Liver (tissue), 9 donors: ENCODE measurements around the gene GPR161. TPM values are rescaled to one million over a fixed set of nuclear protein-coding genes. Genes with fewer than 3 reads are reported as not detected.

Source experiments
- DNase-seq: peaks from one replicate; pipeline ENCODE4 v3.0.0-alpha.2; 2017; ENCODE audit warnings: low spot score
- H3K27ac ChIP-seq, 2 donors: one replicate each; pipeline ENCODE4 v1.7.0; 2013; ENCODE audit warnings: inconsistent platforms in 2 of 2, low read length in 2 of 2, control low read depth in 1 of 2, low read depth in 1 of 2, mild to moderate bottlenecking in 1 of 2
- H3K27me3 ChIP-seq, 4 donors: one replicate each; pipeline versions ENCODE4 v1.6.1 to v1.7.0; 2013; ENCODE audit warnings: low read length in 3 of 4, inconsistent platforms in 1 of 4, mild to moderate bottlenecking in 1 of 4, moderate library complexity in 1 of 4; ENCODE audit not compliant: control insufficient read depth in 4 of 4, insufficient read depth in 4 of 4
- H3K36me3 ChIP-seq, 4 donors: one replicate each; pipeline versions ENCODE4 v1.6.1 to v1.7.0; 2013; ENCODE audit warnings: low read length in 3 of 4, mild to moderate bottlenecking in 3 of 4, low read depth in 1 of 4, moderate library complexity in 1 of 4; ENCODE audit not compliant: control insufficient read depth in 4 of 4, insufficient read depth in 3 of 4
- H3K4me1 ChIP-seq, 4 donors: one replicate each; pipeline versions ENCODE4 v1.6.1 to v1.7.0; 2013; ENCODE audit warnings: low read length in 3 of 4, mild to moderate bottlenecking in 3 of 4, moderate library complexity in 1 of 4; ENCODE audit not compliant: control insufficient read depth in 4 of 4, insufficient read depth in 4 of 4
- H3K4me3 ChIP-seq, 3 donors: one replicate each; pipeline versions ENCODE4 v1.6.1 to v1.7.0; 2013; ENCODE audit warnings: low read length in 3 of 3, control low read depth in 1 of 3, low read depth in 1 of 3, mild to moderate bottlenecking in 1 of 3
- H3K9ac ChIP-seq, 2 donors: one replicate each; pipeline ENCODE4 v1.7.0; 2013; ENCODE audit warnings: low read length in 2 of 2, mild to moderate bottlenecking in 2 of 2, moderate library complexity in 2 of 2, control low read depth in 1 of 2, low read depth in 1 of 2
- H3K9me3 ChIP-seq, 4 donors: one replicate each; pipeline versions ENCODE4 v1.6.1 to v1.7.0; 2013; ENCODE audit warnings: low read length in 3 of 4; ENCODE audit not compliant: control insufficient read depth in 4 of 4
- ATF3 ChIP-seq: IDR thresholded peaks from 2 replicates; pipeline ENCODE4 v1.6.1; 2016; ENCODE audit warnings: antibody characterized with exemption
- CTCF ChIP-seq: fragments of 150-350 bp; IDR thresholded peaks from 2 replicates; pipeline ENCODE4 v1.5.1; 2017; ENCODE audit warnings: improper control_type of control experiment, low read depth, low read length; ENCODE audit not compliant: missing input control
- EGR1 ChIP-seq, 2 donors: IDR thresholded peaks; 2 replicates each; pipeline ENCODE4 v1.6.1; 2016 to 2018; ENCODE audit warnings: antibody characterized with exemption in 2 of 2, low read depth in 2 of 2
- FOXA1 ChIP-seq: IDR thresholded peaks from 2 replicates; pipeline ENCODE4 v1.6.1; 2016; ENCODE audit warnings: antibody characterized with exemption
- FOXA2 ChIP-seq: IDR thresholded peaks from 2 replicates; pipeline ENCODE4 v1.6.1; 2016; ENCODE audit warnings: antibody characterized with exemption
- GABPA ChIP-seq, 2 donors: IDR thresholded peaks in 1 of 2; conservative IDR thresholded peaks in 1 of 2; 2 replicates each; pipeline ENCODE4 v1.6.1; 2016; ENCODE audit warnings: antibody characterized with exemption in 2 of 2, mild to moderate bottlenecking in 1 of 2, moderate library complexity in 1 of 2
- HNF4A ChIP-seq, 2 donors: conservative IDR thresholded peaks; 2 replicates each; pipeline ENCODE4 v1.6.1; 2016; ENCODE audit warnings: antibody characterized with exemption in 2 of 2, mild to moderate bottlenecking in 2 of 2
- HNF4G ChIP-seq: IDR thresholded peaks from 2 replicates; pipeline ENCODE4 v1.6.1; 2016; ENCODE audit warnings: antibody characterized with exemption
- JUND ChIP-seq, 2 donors: IDR thresholded peaks; 2 replicates each; pipeline ENCODE4 v1.6.1; 2016; ENCODE audit warnings: antibody characterized with exemption in 2 of 2
- MAX ChIP-seq: IDR thresholded peaks from 2 replicates; pipeline ENCODE4 v1.6.1; 2016; ENCODE audit warnings: antibody characterized with exemption
- NR2F2 ChIP-seq: IDR thresholded peaks from 2 replicates; pipeline ENCODE4 v1.6.1; 2016; ENCODE audit warnings: antibody characterized with exemption
- RAD21 ChIP-seq, 2 donors: IDR thresholded peaks; 2 replicates each; pipeline ENCODE4 v1.6.1; 2016; ENCODE audit warnings: antibody characterized with exemption in 2 of 2, mild to moderate bottlenecking in 2 of 2
- REST ChIP-seq: IDR thresholded peaks from 2 replicates; pipeline ENCODE4 v1.6.1; 2016; ENCODE audit warnings: antibody characterized with exemption, mild to moderate bottlenecking
- RXRA ChIP-seq, 2 donors: IDR thresholded peaks; 2 replicates each; pipeline ENCODE4 v1.6.1; 2017 to 2018; ENCODE audit warnings: antibody characterized with exemption in 2 of 2, mild to moderate bottlenecking in 1 of 2
- SP1 ChIP-seq: IDR thresholded peaks from 2 replicates; pipeline ENCODE4 v1.6.1; 2018; ENCODE audit warnings: antibody characterized with exemption, mild to moderate bottlenecking
- TAF1 ChIP-seq: conservative IDR thresholded peaks from 2 replicates; pipeline ENCODE4 v1.6.1; 2016; ENCODE audit warnings: antibody characterized with exemption, mild to moderate bottlenecking
- YY1 ChIP-seq: IDR thresholded peaks from 2 replicates; pipeline ENCODE4 v1.6.1; 2016; ENCODE audit warnings: antibody characterized with exemption, mild to moderate bottlenecking
- ZBTB33 ChIP-seq: IDR thresholded peaks from 2 replicates; pipeline ENCODE4 v1.6.1; 2016; ENCODE audit warnings: antibody characterized with exemption
- WGBS: extraction: QIAGEN DNeasy Blood & Tissue Kit; methylation state at CpG from one replicate; pipeline ENCODE4 v1.1.7; 2013; 5-methylcytosine and 5-hydroxymethylcytosine counted together
- polyA plus RNA-seq, 2 donors: library from polyadenylated mRNA; stranded (reverse) in 1 of 2; unstranded in 1 of 2; fragments of 200-250 nt in 1 of 2; fragments of >200 nt in 1 of 2; fragmentation: Nextera tagmentation in 1 of 2; extraction: Ambion mirVana in 1 of 2; gene quantifications; one replicate each; pipeline versions ENCODE4 v1.2.1 to v1.2.3, GENCODE V29; 2013 to 2015
- total RNA-seq, 2 donors: library from RNA; depleted of rRNA; stranded (reverse); fragments of >200 nt; gene quantifications; one replicate each; pipeline ENCODE4 v1.2.3, GENCODE V29; 2014
- donor health status: healthy.
- donor health status: healthy.
- donor health status: healthy.
- donor health status: healthy.
- donor health status: healthy.

Gene GPR161
- total and polyA plus RNA-seq, 4 donors: 0.33 to 1.1 (median 0.73) TPM

GRCh38 chr1:168089979-168090337 lies 46.8 kb downstream of the GPR161 start (continued):
- TF ChIP-seq REST: no peak

- no peaks in the 10 kb centered on the region for H3K27me3 ChIP-seq
- TF ChIP-seq JUND (IDR thresholded peaks at IDR 0.05): no peak
- peak; percentile 23 for DNase-seq
- H3K4me1 ChIP-seq: peaks cover 0 to 4% (median 0%) of the 10 kb centered on the region in 4 donors
- no peak overlapping the region for H3K9ac ChIP-seq
- no peak overlapping the region for H3K4me3 ChIP-seq
- H3K36me3 ChIP-seq: no peaks in the 10 kb centered on the region
- no peaks in the 10 kb centered on the region for H3K9me3 ChIP-seq
- WGBS: 90% methylated on average over 13 of the region's 13 CpGs
- no peak overlapping the region for H3K27ac ChIP-seq
These were observed 47.3 kb downstream of the GPR161 start for GRCh38 chr1:168089326-168089978.

- no peak overlapping the region for H3K4me3 ChIP-seq
- no peak for TF ChIP-seq ATF3
- no peak for TF ChIP-seq GABPA (IDR thresholded peaks at IDR 0.05 in 1 of 2, conservative IDR thresholded peaks at IDR 0.05 in 1 of 2)
- no peak for TF ChIP-seq RXRA (IDR thresholded peaks at IDR 0.05)
- TF ChIP-seq HNF4A (conservative IDR thresholded peaks at IDR 0.05): no peak
- TF ChIP-seq CTCF: no peak
- no peak for TF ChIP-seq YY1
- no peak for TF ChIP-seq NR2F2
- no peak for TF ChIP-seq TAF1
- no peak for TF ChIP-seq REST
- TF ChIP-seq SP1: no peak
- TF ChIP-seq RAD21 (IDR thresholded peaks at IDR 0.05): no peak
- TF ChIP-seq EGR1 (IDR thresholded peaks at IDR 0.05; ENCODE audit: low read depth in 2 of 2): no peak
- no peak for TF ChIP-seq FOXA2
- no peak for TF ChIP-seq MAX
- TF ChIP-seq JUND (IDR thresholded peaks at IDR 0.05): no peak
- TF ChIP-seq HNF4G: no peak
- no peak for TF ChIP-seq ZBTB33
- TF ChIP-seq FOXA1: no peak
- no peaks in the 10 kb centered on the region for H3K27me3 ChIP-seq
- H3K4me1 ChIP-seq: peaks cover 0 to 4% (median 0%) of the 10 kb centered on the region in 4 donors
- no peak overlapping the region for H3K27ac ChIP-seq
- 83% methylated on average over 14 of the region's 14 CpGs for WGBS
- no peak overlapping the region for H3K9ac ChIP-seq
- DNase-seq: peak; percentile 22
- H3K36me3 ChIP-seq: no peaks in the 10 kb centered on the region
- no peaks in the 10 kb centered on the region for H3K9me3 ChIP-seq
These were observed 48.0 kb downstream of the GPR161 start for GRCh38 chr1:168088511-168089325.
